ENCODE measurements around the gene ATP5F1E. TPM values are rescaled to one million over a fixed set of nuclear protein-coding genes. Genes with fewer than 3 reads are reported as not detected.

The ATP5F1E gene
- total RNA-seq, 3 donors from 2014 or later: 86.1 to 99.3 (median 95.0) TPM

DNA sequence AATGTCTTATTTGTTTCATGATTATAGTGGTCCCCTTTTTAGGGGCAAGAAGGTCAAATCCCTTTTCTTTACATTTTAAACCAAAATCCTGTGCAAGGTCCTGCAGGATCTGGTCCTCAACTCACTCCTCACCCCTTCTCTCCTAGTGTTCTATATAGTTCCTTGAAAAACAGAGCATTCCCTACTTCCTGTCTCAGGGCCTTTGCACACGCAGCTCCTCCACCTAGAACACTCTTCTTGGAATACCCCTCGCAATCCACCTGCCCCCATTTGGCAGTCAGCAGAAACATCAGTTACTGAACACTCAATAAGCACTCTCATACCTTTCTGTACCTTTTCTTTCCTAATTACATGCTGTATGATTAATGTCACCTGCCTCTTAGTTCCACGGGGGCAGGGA lies 3.2 kb upstream of the ATP5F1E start:
- Mint-ChIP-seq H3K4me3 (no peak overlapping the region), H3K4me1 (ENCODE audit: low read depth) (peaks cover 55% of the 10 kb centered on the region), H3K9me3 (no peaks in the 10 kb centered on the region), H3K36me3 (ENCODE audit: insufficient read depth) (peaks cover 50% of the 10 kb centered on the region), H3K27me3 (ENCODE audit: low read depth) (no peaks in the 10 kb centered on the region)
- ATAC-seq: no peak
- DNase-seq: no peak

DNA sequence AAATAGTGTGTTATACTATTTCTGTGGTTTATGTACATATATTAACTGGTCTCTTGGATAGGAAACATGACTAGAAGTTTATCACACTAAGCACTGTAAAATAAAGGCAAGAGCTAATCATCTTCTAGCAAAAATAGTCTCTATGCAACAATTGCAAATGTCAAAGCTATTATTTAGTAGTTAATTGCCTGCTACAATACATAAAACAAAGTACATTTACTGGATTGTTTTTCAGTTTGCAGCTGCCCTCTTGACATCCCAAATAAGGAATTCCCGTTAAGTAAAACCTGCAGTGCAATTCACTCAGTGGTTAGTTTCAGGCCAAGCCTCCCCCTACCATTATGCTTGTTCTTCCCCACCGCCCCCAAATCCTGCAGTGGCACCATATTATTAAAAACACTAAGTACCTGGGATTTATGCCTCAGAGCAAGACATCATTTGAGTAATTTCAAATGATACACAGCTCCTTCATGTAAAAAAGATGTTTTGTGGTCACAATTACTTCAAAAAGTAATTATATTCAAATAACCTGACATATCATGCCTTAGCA lies 1.6 kb upstream of the ATP5F1E start:
- DNase-seq: no peak
- H3K36me3 Mint-ChIP-seq (ENCODE audit: insufficient read depth): peaks cover 54% of the 10 kb centered on the region
- ATAC-seq: no peak
- H3K4me3 Mint-ChIP-seq: peak overlapping the region; percentile 22
- peaks cover 55% of the 10 kb centered on the region for H3K4me1 Mint-ChIP-seq (ENCODE audit: low read depth)
- H3K27me3 Mint-ChIP-seq (ENCODE audit: low read depth): no peaks in the 10 kb centered on the region
- H3K9me3 Mint-ChIP-seq: no peaks in the 10 kb centered on the region

DNA sequence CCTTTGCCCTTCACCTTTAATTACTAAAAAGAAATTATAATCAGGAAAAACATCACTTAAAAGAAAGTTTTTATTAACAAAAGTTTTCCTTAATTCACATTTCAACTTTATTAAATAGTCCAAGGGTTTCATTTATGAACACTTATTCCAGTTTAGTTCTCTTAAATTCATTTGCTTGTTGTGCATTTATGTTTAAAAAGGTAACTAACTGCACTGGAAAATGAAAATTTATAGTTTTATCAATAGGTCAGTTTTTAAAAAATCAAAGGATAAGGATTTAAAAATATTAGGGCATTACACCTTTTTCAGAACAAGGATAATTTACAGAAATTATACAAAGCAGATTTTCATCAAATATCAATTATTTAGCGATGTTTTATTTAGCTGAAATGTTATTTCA lies 958 bp upstream of the ATP5F1E start:
- ATAC-seq (no peak), DNase-seq (no peak)
- H3K9me3 Mint-ChIP-seq: no peaks in the 10 kb centered on the region
- no peaks in the 10 kb centered on the region for H3K27me3 Mint-ChIP-seq (ENCODE audit: low read depth)
- H3K36me3 Mint-ChIP-seq (ENCODE audit: insufficient read depth): peaks cover 57% of the 10 kb centered on the region
- H3K4me3 Mint-ChIP-seq: peak overlapping the region; percentile 80
- peaks cover 60% of the 10 kb centered on the region for H3K4me1 Mint-ChIP-seq (ENCODE audit: low read depth)

DNA sequence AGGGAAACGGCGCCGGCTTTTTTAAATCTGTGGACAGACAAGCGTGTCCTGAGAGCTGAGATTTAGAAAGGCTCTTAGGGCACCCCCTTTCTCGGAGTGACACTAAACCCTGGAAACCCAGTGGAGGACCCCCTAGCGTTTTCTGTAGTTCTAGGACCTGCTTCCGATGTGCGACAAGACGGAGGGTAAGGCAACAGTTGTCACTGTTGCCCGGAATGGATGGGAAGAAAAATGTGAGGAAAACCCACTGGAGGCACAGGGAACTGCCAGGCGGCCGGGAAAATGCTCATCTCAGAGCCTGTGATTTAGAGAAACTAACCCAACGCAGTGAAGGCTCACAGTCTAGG lies 551 bp upstream of the ATP5F1E start:
- Mint-ChIP-seq H3K4me3 (peak overlapping the region; percentile 80), H3K36me3 (ENCODE audit: insufficient read depth) (peaks cover 56% of the 10 kb centered on the region), H3K4me1 (ENCODE audit: low read depth) (peaks cover 61% of the 10 kb centered on the region), H3K27me3 (ENCODE audit: low read depth) (no peaks in the 10 kb centered on the region), H3K9me3 (no peaks in the 10 kb centered on the region)
- no peak for DNase-seq
- ATAC-seq: no peak

DNA sequence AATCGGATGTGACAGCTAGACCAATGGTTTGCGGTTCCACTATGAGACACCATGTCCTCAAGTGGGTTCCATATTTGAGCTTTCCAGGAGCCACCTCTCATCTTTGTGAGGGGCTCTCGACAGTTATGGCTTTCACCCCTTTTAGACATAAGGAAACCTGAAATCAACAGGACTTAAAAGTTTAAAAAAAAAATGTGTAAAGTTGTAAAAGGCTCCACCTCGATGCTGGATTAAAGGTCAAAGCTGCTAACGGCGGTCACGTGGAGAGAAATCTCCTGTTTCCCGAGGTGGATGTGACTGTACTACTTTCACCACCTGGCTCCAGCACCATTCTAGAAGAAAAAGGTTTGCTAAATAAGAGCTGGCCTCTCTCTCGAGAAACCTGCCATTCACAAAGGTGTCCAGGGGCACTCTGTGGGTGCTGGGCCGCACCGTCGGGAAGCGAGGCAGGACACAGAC lies 542 bp downstream of the ATP5F1E start:
- DNase-seq (no peak), ATAC-seq (no peak)
- peak overlapping the region; percentile 94 for H3K4me3 Mint-ChIP-seq
- H3K36me3 Mint-ChIP-seq (ENCODE audit: insufficient read depth): peaks cover 58% of the 10 kb centered on the region
- no peaks in the 10 kb centered on the region for H3K9me3 Mint-ChIP-seq
- no peaks in the 10 kb centered on the region for H3K27me3 Mint-ChIP-seq (ENCODE audit: low read depth)
- H3K4me1 Mint-ChIP-seq (ENCODE audit: low read depth): peaks cover 66% of the 10 kb centered on the region

DNA sequence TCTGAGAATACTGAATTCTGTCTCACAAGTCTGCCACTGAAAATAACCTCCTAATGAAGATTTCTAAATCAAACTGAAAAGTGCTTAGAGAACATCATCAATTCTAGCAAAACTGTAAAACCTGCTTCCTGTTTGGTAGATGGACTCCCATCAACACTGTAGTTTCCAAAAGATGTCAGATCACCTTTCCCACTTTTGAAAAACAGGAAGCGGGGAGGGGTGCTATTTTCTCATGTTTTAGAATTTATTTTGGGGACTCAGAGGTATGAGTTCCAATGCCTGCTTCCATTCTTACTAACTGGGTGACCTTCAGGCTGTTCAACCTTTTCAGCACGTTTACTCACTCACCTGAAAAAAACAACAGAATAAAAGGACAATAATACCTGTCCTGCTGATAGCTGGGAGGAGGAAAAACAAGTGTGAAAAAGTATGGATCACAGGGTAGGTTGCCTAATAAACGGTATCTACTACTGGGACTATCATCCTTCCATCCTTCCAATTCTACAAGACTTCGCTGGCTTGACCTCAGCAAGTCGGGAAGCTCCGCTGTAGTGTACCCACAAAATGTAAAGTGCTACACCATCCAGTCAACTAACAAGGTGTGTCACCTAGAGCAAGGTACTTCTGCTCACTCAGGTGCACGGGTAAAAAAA lies 1.1 kb downstream of the ATP5F1E start:
- Mint-ChIP-seq H3K27me3 (ENCODE audit: low read depth) (no peaks in the 10 kb centered on the region), H3K9me3 (no peaks in the 10 kb centered on the region), H3K4me3 (peak overlapping the region; percentile 94), H3K4me1 (ENCODE audit: low read depth) (peaks cover 70% of the 10 kb centered on the region), H3K36me3 (ENCODE audit: insufficient read depth) (peaks cover 53% of the 10 kb centered on the region)
- ATAC-seq: no peak
- DNase-seq: no peak

DNA sequence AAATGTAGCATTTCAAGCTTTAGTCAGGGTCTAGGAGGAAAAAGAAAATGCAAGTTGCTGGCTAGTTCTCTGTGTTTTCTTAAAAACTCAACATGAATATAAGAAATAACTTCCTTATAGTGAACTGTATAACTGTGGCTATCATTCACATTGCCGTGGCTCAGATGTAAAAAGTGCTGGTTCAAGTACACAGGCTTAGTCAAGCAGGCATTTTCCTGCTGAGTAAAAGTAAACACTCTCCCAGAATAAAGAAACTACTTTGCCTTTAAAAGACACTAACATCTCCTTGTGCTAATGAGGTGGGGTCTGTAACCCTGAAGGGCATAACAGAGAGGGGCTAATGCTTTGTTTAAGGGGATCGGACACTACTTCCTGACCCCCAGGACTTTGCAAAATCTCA lies 3.3 kb downstream of the ATP5F1E start:
- Mint-ChIP-seq H3K36me3 (ENCODE audit: insufficient read depth) (peaks cover 55% of the 10 kb centered on the region), H3K4me3 (peak overlapping the region; percentile 61), H3K9me3 (no peaks in the 10 kb centered on the region), H3K4me1 (ENCODE audit: low read depth) (peaks cover 68% of the 10 kb centered on the region), H3K27me3 (ENCODE audit: low read depth) (no peaks in the 10 kb centered on the region)
- ATAC-seq (no peak), DNase-seq (no peak)

DNA sequence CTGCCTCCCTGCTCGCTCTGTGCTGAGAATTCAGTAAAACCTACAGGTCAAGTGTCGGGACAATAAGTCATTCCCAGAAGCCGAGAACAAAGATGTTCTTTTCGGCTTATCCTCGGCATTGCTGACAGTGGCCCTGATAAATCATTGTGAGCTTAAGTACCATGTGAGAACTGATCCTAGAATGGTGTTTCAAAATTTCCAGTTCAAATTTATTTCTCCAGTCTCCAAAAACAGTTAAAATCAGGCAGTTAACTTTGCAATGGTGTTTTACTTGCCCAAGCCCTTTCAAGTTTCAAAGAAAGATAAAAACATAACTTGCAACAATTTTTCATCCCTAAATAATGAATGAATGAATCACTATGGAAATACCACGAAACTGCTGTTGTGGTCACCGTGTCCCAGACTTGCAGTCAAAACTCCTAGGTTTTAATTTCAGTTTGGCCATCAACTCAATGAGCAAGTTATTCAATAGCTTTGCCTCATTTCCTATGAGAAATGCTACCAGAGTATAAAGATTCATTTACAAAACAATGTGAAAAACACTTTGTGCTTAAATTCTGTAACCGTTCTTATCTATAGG lies 4.3 kb downstream of the ATP5F1E start:
- no peaks in the 10 kb centered on the region for H3K27me3 Mint-ChIP-seq (ENCODE audit: low read depth)
- H3K9me3 Mint-ChIP-seq: no peaks in the 10 kb centered on the region
- H3K36me3 Mint-ChIP-seq (ENCODE audit: insufficient read depth): peaks cover 57% of the 10 kb centered on the region
- ATAC-seq (no peak), DNase-seq (no peak)
- no peak overlapping the region for H3K4me3 Mint-ChIP-seq
- H3K4me1 Mint-ChIP-seq (ENCODE audit: low read depth): peaks cover 62% of the 10 kb centered on the region

DNA sequence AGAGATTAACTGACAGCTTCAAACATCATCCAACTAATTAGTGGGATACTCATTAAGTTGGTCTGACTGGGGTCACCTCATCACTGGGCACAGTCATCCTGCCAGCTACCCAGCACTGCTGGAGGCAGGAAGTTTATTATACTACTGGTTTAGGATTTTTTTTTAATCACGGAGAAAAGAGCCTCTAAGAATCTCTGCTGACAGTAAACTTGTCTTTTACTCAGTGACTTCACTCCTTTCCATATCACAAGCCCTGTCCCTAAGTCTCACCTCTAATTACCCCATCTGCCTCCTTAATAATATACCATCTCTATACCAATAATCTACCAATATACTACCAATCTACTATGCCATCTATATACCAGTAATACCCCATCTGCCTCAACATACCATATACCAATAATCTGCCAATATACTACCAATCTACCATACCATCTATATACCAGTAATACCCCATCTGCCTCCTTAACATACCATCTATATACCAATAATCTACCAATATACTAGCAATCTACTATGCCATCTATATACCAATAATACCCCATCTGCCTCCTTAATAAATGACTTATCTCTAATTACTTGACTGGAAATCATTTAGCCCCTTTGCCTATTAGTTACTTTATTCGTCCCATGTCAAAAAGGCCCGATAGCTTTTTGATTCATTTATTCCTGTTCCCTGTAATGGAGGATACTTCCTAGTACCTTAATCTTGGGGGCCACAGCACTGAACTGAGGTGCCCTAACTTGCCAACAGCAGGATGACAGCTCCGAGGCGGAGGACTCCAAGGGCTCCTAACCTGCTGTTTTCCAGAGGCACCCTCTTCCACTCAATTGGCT lies 5.0 kb downstream of the ATP5F1E start:
- peaks cover 59% of the 10 kb centered on the region for H3K4me1 Mint-ChIP-seq (ENCODE audit: low read depth)

DNA sequence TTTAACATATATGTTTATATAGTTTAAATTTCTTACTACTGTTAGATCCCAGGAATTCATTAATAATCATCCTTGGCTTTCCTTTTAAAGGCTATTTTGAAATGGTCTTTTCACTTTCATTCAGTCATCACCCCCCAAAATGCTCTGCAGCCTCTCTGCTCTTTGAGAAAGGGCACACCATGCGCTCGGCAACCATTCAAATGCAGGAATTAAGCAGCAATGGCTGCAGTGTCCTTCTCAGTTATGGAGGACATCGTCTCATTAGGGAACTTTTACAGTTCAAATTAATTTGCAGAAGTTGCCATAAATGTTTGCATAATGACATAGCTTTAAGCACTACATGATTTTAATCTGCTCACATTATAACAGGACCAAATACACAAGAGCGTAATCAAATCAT lies 6.6 kb downstream of the ATP5F1E start:
- Mint-ChIP-seq H3K36me3 (ENCODE audit: insufficient read depth) (peaks cover 57% of the 10 kb centered on the region), H3K4me1 (ENCODE audit: low read depth) (peaks cover 57% of the 10 kb centered on the region), H3K9me3 (no peaks in the 10 kb centered on the region), H3K4me3 (no peak overlapping the region), H3K27me3 (ENCODE audit: low read depth) (no peaks in the 10 kb centered on the region)
- no peak for ATAC-seq
- no peak for DNase-seq

More for the DNA sequence above, 5.0 kb downstream of the ATP5F1E start:
- no peak for DNase-seq
- H3K4me3 Mint-ChIP-seq: peak overlapping the region; percentile 1
- H3K36me3 Mint-ChIP-seq (ENCODE audit: insufficient read depth): peaks cover 62% of the 10 kb centered on the region
- H3K9me3 Mint-ChIP-seq: no peaks in the 10 kb centered on the region
- no peaks in the 10 kb centered on the region for H3K27me3 Mint-ChIP-seq (ENCODE audit: low read depth)
- ATAC-seq: no peak

DNA sequence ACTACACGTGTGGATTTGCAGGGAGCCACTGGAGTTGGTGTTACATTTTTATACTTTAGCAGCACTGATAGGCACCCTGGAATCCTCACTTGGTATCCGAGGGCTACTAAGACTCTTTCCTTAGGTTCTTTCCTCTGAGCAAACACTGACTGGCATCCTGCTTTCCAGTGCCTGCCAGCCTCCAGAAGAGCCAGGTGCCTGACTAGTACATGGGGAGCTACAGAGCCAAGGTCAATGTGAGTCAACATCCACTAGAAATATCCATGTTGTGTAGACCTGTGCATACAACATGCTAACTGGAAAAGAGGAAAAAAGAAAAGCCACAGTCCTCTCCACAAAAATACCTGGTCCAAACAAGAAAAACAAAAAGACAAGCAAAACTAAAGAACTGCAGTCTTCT lies 7.0 kb downstream of the ATP5F1E start:
- peaks cover 53% of the 10 kb centered on the region for H3K36me3 Mint-ChIP-seq (ENCODE audit: insufficient read depth)
- peaks cover 53% of the 10 kb centered on the region for H3K4me1 Mint-ChIP-seq (ENCODE audit: low read depth)

DNA sequence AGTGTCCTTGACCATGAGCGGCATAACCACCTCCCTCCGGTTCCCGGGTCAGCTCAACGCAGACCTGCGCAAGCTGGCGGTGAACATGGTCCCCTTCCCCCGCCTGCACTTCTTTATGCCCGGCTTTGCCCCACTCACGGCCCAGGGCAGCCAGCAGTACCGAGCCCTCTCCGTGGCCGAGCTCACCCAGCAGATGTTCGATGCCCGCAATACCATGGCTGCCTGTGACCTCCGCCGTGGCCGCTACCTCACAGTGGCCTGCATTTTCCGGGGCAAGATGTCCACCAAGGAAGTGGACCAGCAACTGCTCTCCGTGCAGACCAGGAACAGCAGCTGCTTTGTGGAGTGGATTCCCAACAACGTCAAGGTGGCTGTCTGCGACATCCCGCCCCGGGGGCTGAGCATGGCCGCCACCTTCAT lies 8.0 kb downstream of the ATP5F1E start:
- Mint-ChIP-seq H3K4me3 (no peak overlapping the region), H3K27me3 (ENCODE audit: low read depth) (no peaks in the 10 kb centered on the region), H3K36me3 (ENCODE audit: insufficient read depth) (peaks cover 45% of the 10 kb centered on the region), H3K4me1 (ENCODE audit: low read depth) (peaks cover 44% of the 10 kb centered on the region), H3K9me3 (no peaks in the 10 kb centered on the region)
- no peak for ATAC-seq
- DNase-seq: no peak

More for the DNA sequence above, 7.0 kb downstream of the ATP5F1E start:
- H3K27me3 Mint-ChIP-seq (ENCODE audit: low read depth): no peaks in the 10 kb centered on the region
- no peak for ATAC-seq
- no peak overlapping the region for H3K4me3 Mint-ChIP-seq
- H3K9me3 Mint-ChIP-seq: no peaks in the 10 kb centered on the region
- no peak for DNase-seq

DNA sequence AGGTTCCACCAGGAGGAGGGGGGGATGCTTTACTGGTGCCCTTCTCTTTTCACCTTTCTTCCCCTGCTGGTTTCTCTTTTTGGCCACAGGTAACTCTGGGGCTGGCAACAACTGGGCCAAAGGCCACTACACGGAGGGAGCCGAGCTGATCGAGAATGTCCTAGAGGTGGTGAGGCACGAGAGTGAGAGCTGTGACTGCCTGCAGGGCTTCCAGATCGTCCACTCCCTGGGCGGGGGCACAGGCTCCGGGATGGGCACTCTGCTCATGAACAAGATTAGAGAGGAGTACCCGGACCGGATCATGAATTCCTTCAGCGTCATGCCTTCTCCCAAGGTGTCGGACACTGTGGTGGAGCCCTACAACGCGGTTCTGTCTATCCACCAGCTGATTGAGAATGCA lies 8.5 kb downstream of the ATP5F1E start:
- Mint-ChIP-seq H3K4me3 (no peak overlapping the region), H3K9me3 (no peaks in the 10 kb centered on the region), H3K27me3 (ENCODE audit: low read depth) (no peaks in the 10 kb centered on the region), H3K36me3 (ENCODE audit: insufficient read depth) (peaks cover 40% of the 10 kb centered on the region), H3K4me1 (ENCODE audit: low read depth) (peaks cover 39% of the 10 kb centered on the region)
- ATAC-seq (no peak), DNase-seq (no peak)

DNA sequence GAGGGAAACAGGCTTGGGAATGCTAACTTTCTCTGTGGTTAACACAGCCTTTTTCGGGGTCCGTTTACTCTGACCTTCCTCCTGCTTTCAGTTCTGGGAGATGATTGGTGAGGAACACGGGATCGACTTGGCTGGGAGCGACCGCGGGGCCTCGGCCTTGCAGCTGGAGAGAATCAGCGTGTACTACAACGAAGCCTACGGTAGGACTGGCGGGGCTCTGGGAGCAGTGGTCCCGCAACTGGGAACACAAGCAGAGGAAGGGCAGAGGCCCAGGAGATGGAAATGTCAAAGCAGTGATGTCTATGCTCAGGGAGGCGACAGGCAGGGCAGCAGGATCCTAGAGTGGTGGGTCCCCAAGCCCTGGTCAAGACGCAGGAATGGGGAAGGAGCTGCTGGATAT lies 9.4 kb downstream of the ATP5F1E start:
- Mint-ChIP-seq H3K36me3 (ENCODE audit: insufficient read depth) (peaks cover 35% of the 10 kb centered on the region), H3K27me3 (ENCODE audit: low read depth) (no peaks in the 10 kb centered on the region), H3K4me3 (no peak overlapping the region), H3K9me3 (no peaks in the 10 kb centered on the region), H3K4me1 (ENCODE audit: low read depth) (peaks cover 31% of the 10 kb centered on the region)
- ATAC-seq: no peak
- DNase-seq: no peak

All from activated T-cell treated with anti-CD3 and anti-CD28 coated beads, Interleukin-2, amount 50 U/mL, for 4 hours (primary cell).